Islet precursor cell (in vitro differentiated cells): ENCODE measurements around the gene PAMR1.

Experiments
- DNase-seq: peaks from one replicate; pipeline ENCODE4 v3.0.0-alpha.2; 2018

The PAMR1 gene

GRCh38 chr11:35433588-35433987 is 91.8 kb downstream of the PAMR1 start:
- DNase-seq = no peak

GRCh38 chr11:35432464-35432863 is 93.0 kb downstream of the PAMR1 start:
- no peak for DNase-seq

- no peak for DNase-seq
These were observed 98.3 kb downstream of the PAMR1 start for GRCh38 chr11:35427071-35427470.

GRCh38 chr11:35426351-35426750 is 99.1 kb downstream of the PAMR1 start:
- DNase-seq = no peak

GRCh38 chr11:35425603-35426212 is 99.7 kb downstream of the PAMR1 start:
- DNase-seq = no peak

- DNase-seq = no peak
These were observed 101.1 kb downstream of the PAMR1 start for GRCh38 chr11:35424157-35424940.

GRCh38 chr11:35420371-35420770 is 105.0 kb downstream of the PAMR1 start:
- no peak for DNase-seq

GRCh38 chr11:35419830-35420333 is 105.5 kb downstream of the PAMR1 start:
- no peak for DNase-seq

- peak; percentile 72 for DNase-seq
These were observed 106.1 kb downstream of the PAMR1 start, which contains the start of gene SLC1A2 for GRCh38 chr11:35419184-35419829. Gene SLC1A2, minus strand, starts transcription at chr11:35419558. Its CDS starts 592 bp downstream, at chr11:35418966.

GRCh38 chr11:35418282-35419183 is 106.9 kb downstream of the PAMR1 start:
- DNase-seq = peak; percentile 61

- no peak for DNase-seq
These were observed 109.9 kb downstream of the PAMR1 start for GRCh38 chr11:35415487-35415886.

GRCh38 chr11:35414776-35415175 is 110.6 kb downstream of the PAMR1 start:
- DNase-seq = no peak

- no peak for DNase-seq
These were observed 111.1 kb downstream of the PAMR1 start for GRCh38 chr11:35414311-35414710.

GRCh38 chr11:35413598-35413997 is 111.8 kb downstream of the PAMR1 start:
- no peak for DNase-seq

- no peak for DNase-seq
These were observed 113.1 kb downstream of the PAMR1 start for GRCh38 chr11:35412285-35412684.

GRCh38 chr11:35407041-35407440 is 118.4 kb downstream of the PAMR1 start:
- DNase-seq = no peak

- peak; percentile 82 for DNase-seq
These were observed 121.0 kb downstream of the PAMR1 start for GRCh38 chr11:35404388-35404775.

- no peak for DNase-seq
These were observed 121.5 kb downstream of the PAMR1 start for GRCh38 chr11:35403765-35404387.

- DNase-seq = no peak
These were observed 122.4 kb downstream of the PAMR1 start for GRCh38 chr11:35402751-35403660.

- DNase-seq = no peak
These were observed 126.5 kb downstream of the PAMR1 start for GRCh38 chr11:35398881-35399280.

GRCh38 chr11:35394941-35395340 is 130.5 kb downstream of the PAMR1 start:
- no peak for DNase-seq
